Stimulated activated CD4-positive, alpha-beta T cell treated with anti-CD3 and anti-CD28 coated beads, Interleukin-4, amount 100 ng/mL, for 4 hours (primary cell): ENCODE data around the gene BRINP2.

Experiments
- DNase-seq, 2 experiments: peaks; one replicate each; pipeline ENCODE4 v3.0.0-alpha.2; 2020

The BRINP2 gene

GRCh38 chr1:177227978-177228692, 57.4 kb downstream of the BRINP2 start:
- no peak for DNase-seq

GRCh38 chr1:177228693-177229065, 57.9 kb downstream of the BRINP2 start:
- DNase-seq = no peak

GRCh38 chr1:177229781-177230180, 59.0 kb downstream of the BRINP2 start:
- no peak for DNase-seq

- no peak for DNase-seq
Observed at GRCh38 chr1:177230228-177231016, 59.7 kb downstream of the BRINP2 start.

GRCh38 chr1:177235350-177235749, 64.6 kb downstream of the BRINP2 start:
- no peak for DNase-seq

- no peak for DNase-seq
Observed at GRCh38 chr1:177236962-177237361, 66.2 kb downstream of the BRINP2 start.

GRCh38 chr1:177238967-177239366, 68.2 kb downstream of the BRINP2 start:
- DNase-seq = no peak

GRCh38 chr1:177239792-177240191, 69.0 kb downstream of the BRINP2 start:
- no peak for DNase-seq

GRCh38 chr1:177243773-177244172, 73.0 kb downstream of the BRINP2 start:
- no peak for DNase-seq

GRCh38 chr1:177246710-177247580, 76.2 kb downstream of the BRINP2 start:
- no peak for DNase-seq

GRCh38 chr1:177247623-177248176, 76.9 kb downstream of the BRINP2 start:
- DNase-seq = no peak

GRCh38 chr1:177248258-177248657, 77.5 kb downstream of the BRINP2 start:
- no peak for DNase-seq

- no peak for DNase-seq
Observed at GRCh38 chr1:177249231-177249630, 78.5 kb downstream of the BRINP2 start.

- no peak for DNase-seq
Observed at GRCh38 chr1:177252877-177253276, 82.1 kb downstream of the BRINP2 start.

- no peak for DNase-seq
Observed at GRCh38 chr1:177255411-177255810, 84.7 kb downstream of the BRINP2 start.

GRCh38 chr1:177256153-177257075, 85.7 kb downstream of the BRINP2 start:
- DNase-seq = no peak

- DNase-seq = no peak
Observed at GRCh38 chr1:177257128-177257527, 86.4 kb downstream of the BRINP2 start.

- no peak for DNase-seq
Observed at GRCh38 chr1:177257576-177257975, 86.8 kb downstream of the BRINP2 start.

GRCh38 chr1:177270863-177271262, 100.1 kb downstream of the BRINP2 start:
- DNase-seq = no peak

- DNase-seq = no peak
Observed at GRCh38 chr1:177273141-177273540, 102.4 kb downstream of the BRINP2 start.

- no peak for DNase-seq
Observed at GRCh38 chr1:177274687-177275211, 104.0 kb downstream of the BRINP2 start.

GRCh38 chr1:177275736-177276135, 105.0 kb downstream of the BRINP2 start:
- DNase-seq = no peak
